Measurements from ENCODE around the gene AHSA1. TPM values are rescaled to one million over a fixed set of nuclear protein-coding genes. Genes with fewer than 3 reads are reported as not detected.

The AHSA1 gene
- total and polyA plus RNA-seq, 2 of the 8 experiments (the other 6 are each of a cell fraction or from before 2014, with no cell fraction given) = 155 to 221 TPM

DNA sequence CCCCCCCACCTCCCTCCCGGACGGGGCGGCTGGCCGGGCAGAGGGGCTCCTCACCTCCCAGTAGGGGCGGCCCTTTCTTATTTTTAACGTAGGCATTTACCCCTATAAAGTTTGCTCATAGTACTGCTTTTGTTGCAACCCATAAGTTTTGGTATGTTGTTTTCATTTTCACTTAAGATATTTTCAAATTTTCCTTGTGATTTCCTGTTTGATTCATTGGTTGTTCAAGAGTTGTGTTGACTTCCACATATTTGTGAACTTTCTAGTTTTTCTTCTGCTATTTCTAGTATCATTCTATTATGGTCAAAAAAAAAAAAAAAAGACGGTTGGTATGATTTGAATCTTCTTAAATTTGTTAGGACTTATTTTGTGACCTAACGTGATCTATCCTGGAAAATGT, 41.1 kb upstream of the AHSA1 start:
- peaks cover 5 to 12% of the 10 kb centered on the region in 2 experiments; a peak in 3 of 4 replicates for H3K9me3 ChIP-seq (ENCODE audit: insufficient read depth in 2 of 2, low read depth in 1 of 2, low read length in 1 of 2)
- H3K36me3 ChIP-seq (ENCODE audit: control insufficient read depth in 2 of 4, insufficient read depth in 4 of 4, low read length in 3 of 4) = peaks cover 0 to 6% (median 0%) of the 10 kb centered on the region in 4 experiments; a peak in 2 of 8 replicates
- no peaks in the 10 kb centered on the region for H3K4me1 ChIP-seq (replicated peaks in 1 of 4; ENCODE audit: control insufficient read depth in 3 of 4, insufficient read depth in 4 of 4, low read length in 3 of 4)
- no peak overlapping the region for H3K56ac ChIP-seq (replicated peaks; ENCODE audit: insufficient read length, low read depth, low read length)
- H3K4me2 ChIP-seq (ENCODE audit: insufficient read depth in 1 of 2, low read depth in 2 of 2, low read length in 2 of 2) = no peak overlapping the region
- 86% methylated on average over 5 of the region's 8 CpGs; no CpG with 5 or more reads in 1 of the 2 experiments for WGBS, 2 experiments (ENCODE audit: extremely low coverage in 1 of 2, insufficient coverage in 1 of 2, insufficient read length in 1 of 2, insufficient replicate concordance in 2 of 2, low coverage in 1 of 2, low lambda C conversion rate in 2 of 2, missing lambda C conversion rate in 1 of 2)
- H4K5ac ChIP-seq (ENCODE audit: insufficient read length, low read depth, low read length) = no peak overlapping the region
- H4K91ac ChIP-seq (replicated peaks; ENCODE audit: insufficient read length, low read length) = no peak overlapping the region
- FAIRE-seq (no peak), DNase-seq (ENCODE audit: low read depth in 1 of 2, low spot score in 2 of 2) (no peak)
- H3K27ac ChIP-seq (ENCODE audit: low read depth, low read length) = no peak overlapping the region
- H2BK15ac ChIP-seq (ENCODE audit: low read length) = no peak overlapping the region
- no peak overlapping the region for H3K9ac ChIP-seq (replicated peaks in 1 of 4; ENCODE audit: extremely low read depth in 1 of 4, low read depth in 3 of 4, low read length in 3 of 4)
- H4K20me1 ChIP-seq (replicated peaks in 1 of 2; ENCODE audit: control insufficient read depth in 1 of 2, insufficient read depth in 2 of 2, low read length in 2 of 2) = no peaks in the 10 kb centered on the region
- H3K23ac ChIP-seq (ENCODE audit: insufficient read length) = no peak overlapping the region
- no peak overlapping the region for H2BK20ac ChIP-seq (ENCODE audit: low read length)
- H3K18ac ChIP-seq (ENCODE audit: extremely low read depth, low read length) = no peak overlapping the region
- no peak overlapping the region for H3K4me3 ChIP-seq (ENCODE audit: extremely low read depth in 1 of 4, insufficient read depth in 2 of 4, low read depth in 3 of 4, low read length in 4 of 4)
- no peak overlapping the region for H2AK5ac ChIP-seq (ENCODE audit: low read depth, low read length)
- no peak overlapping the region for H2BK5ac ChIP-seq (ENCODE audit: low read depth, low read length)
- no peak overlapping the region for H3K14ac ChIP-seq (ENCODE audit: insufficient read length)
- H3K79me1 ChIP-seq (ENCODE audit: low read depth, low read length) = no peaks in the 10 kb centered on the region
- no peaks in the 10 kb centered on the region for H3K27me3 ChIP-seq (replicated peaks in 1 of 4; ENCODE audit: control insufficient read depth in 3 of 4, extremely low read depth in 1 of 4, insufficient read depth in 3 of 4, low read length in 3 of 4)
- no peak overlapping the region for H3K4ac ChIP-seq (replicated peaks; ENCODE audit: insufficient read length, low read depth, low read length)
- no peaks in the 10 kb centered on the region for H3K23me2 ChIP-seq (ENCODE audit: low read depth, low read length)
- ChIA-PET CTCF (ENCODE audit: partially characterized antibody) (no interaction called here), POLR2A (ENCODE audit: partially characterized antibody) (no interaction called here)
- no peak for TF ChIP-seq BACH1 (IDR thresholded peaks at IDR 0.05; ENCODE audit: low read length)
- no peak for TF ChIP-seq TAF7 (optimal IDR thresholded peaks at IDR 0.05; ENCODE audit: borderline replicate concordance, low read depth, low read length)
- no peak for TF ChIP-seq HDAC6 (IDR thresholded peaks at IDR 0.05; ENCODE audit: low read depth, low read length)
- TF ChIP-seq KDM1A (IDR thresholded peaks at IDR 0.05; ENCODE audit: borderline replicate concordance, low read length) = no peak
- TF ChIP-seq RAD21 (IDR thresholded peaks at IDR 0.05 in 1 of 2, conservative IDR thresholded peaks at IDR 0.05 in 1 of 2; ENCODE audit: low read depth in 2 of 2, low read length in 2 of 2) = no peak
- no peak for TF ChIP-seq CBX5 (IDR thresholded peaks at IDR 0.05; ENCODE audit: low read depth, low read length)
- TF ChIP-seq CEBPB (IDR thresholded peaks at IDR 0.05; ENCODE audit: low read depth, low read length) = no peak
- TF ChIP-seq NANOG (IDR thresholded peaks at IDR 0.05; ENCODE audit: insufficient read depth, low read depth, low read length, poor library complexity, severe bottlenecking) = no peak
- no peak for TF ChIP-seq CREB1 (IDR thresholded peaks at IDR 0.05)
- TF ChIP-seq BRCA1 (IDR thresholded peaks at IDR 0.05; ENCODE audit: low read depth, low read length) = no peak
- TF ChIP-seq FOSL1 (IDR thresholded peaks at IDR 0.05; ENCODE audit: insufficient read depth, low read depth, low read length) = no peak
- H2AFZ ChIP-seq (ENCODE audit: low read length) = no peak overlapping the region
- H3K79me2 ChIP-seq (ENCODE audit: control insufficient read depth in 1 of 2, insufficient read depth in 2 of 2, low read length in 2 of 2) = no peaks in the 10 kb centered on the region
- no peak overlapping the region for H2BK12ac ChIP-seq (ENCODE audit: low read depth, low read length)
- H2BK120ac ChIP-seq (replicated peaks; ENCODE audit: low read depth, low read length) = no peak overlapping the region
- no peak overlapping the region for H4K8ac ChIP-seq (ENCODE audit: extremely low read depth, insufficient read depth, low read length)

Data from H1 (cell line).